ENCODE measurements around the gene RSPO4. TPM values are rescaled to one million over a fixed set of nuclear protein-coding genes. Genes with fewer than 3 reads are reported as not detected.

Gene RSPO4
- total and polyA plus RNA-seq, 2 of the 8 experiments (the other 6 are each of a cell fraction or from before 2014, with no cell fraction given) = 3.4 to 6.4 TPM

GRCh38 chr20:988272-988671, 13.8 kb downstream of the RSPO4 start:
- H2AFZ ChIP-seq (ENCODE audit: low read length) = no peak overlapping the region
- H4K5ac ChIP-seq (ENCODE audit: insufficient read length, low read depth, low read length) = no peak overlapping the region
- H3K36me3 ChIP-seq (ENCODE audit: control insufficient read depth in 2 of 4, insufficient read depth in 4 of 4, low read length in 3 of 4) = no peaks in the 10 kb centered on the region
- H4K8ac ChIP-seq (ENCODE audit: extremely low read depth, insufficient read depth, low read length) = peak overlapping the region; percentile 45; the same call in 1 of the 2 replicates
- H4K20me1 ChIP-seq (replicated peaks in 1 of 2; ENCODE audit: control insufficient read depth in 1 of 2, insufficient read depth in 2 of 2, low read length in 2 of 2) = no peaks in the 10 kb centered on the region
- no peak overlapping the region for H3K4me2 ChIP-seq (ENCODE audit: insufficient read depth in 1 of 2, low read depth in 2 of 2, low read length in 2 of 2)
- no peak overlapping the region for H3K4me3 ChIP-seq (ENCODE audit: extremely low read depth in 1 of 4, insufficient read depth in 2 of 4, low read depth in 3 of 4, low read length in 4 of 4)
- H3K23ac ChIP-seq (ENCODE audit: insufficient read length) = no peak overlapping the region
- DNase-seq (ENCODE audit: low read depth in 1 of 2, low spot score in 2 of 2) (no peak), FAIRE-seq (no peak)
- CTCF ChIA-PET (ENCODE audit: partially characterized antibody) = interaction anchor here (0.6 to 2.6 kb wide), 4 partner anchors 12 to 298 kb away, joined by 3 to 10 read pairs (median 8); no protein-coding TSS in a partner anchor
- no peak overlapping the region for H3K9ac ChIP-seq (replicated peaks in 1 of 4; ENCODE audit: extremely low read depth in 1 of 4, low read depth in 3 of 4, low read length in 3 of 4)
- H3K18ac ChIP-seq (ENCODE audit: extremely low read depth, low read length) = no peak overlapping the region
- H3K4me1 ChIP-seq (replicated peaks in 1 of 4; ENCODE audit: control insufficient read depth in 3 of 4, insufficient read depth in 4 of 4, low read length in 3 of 4) = peaks cover 0 to 3% (median 1%) of the 10 kb centered on the region in 4 experiments; a peak in 2 of 7 replicates
- H3K9me3 ChIP-seq (ENCODE audit: insufficient read depth in 2 of 2, low read depth in 1 of 2, low read length in 1 of 2) = no peaks in the 10 kb centered on the region
- POLR2A ChIA-PET (ENCODE audit: partially characterized antibody) = interaction anchor here (1.0 to 1.1 kb wide), 2 partner anchors 11 to 12 kb away, joined by 4 to 5 read pairs; no protein-coding TSS in a partner anchor
- H2BK12ac ChIP-seq (ENCODE audit: low read depth, low read length) = no peak overlapping the region
- no peak overlapping the region for H2AK5ac ChIP-seq (ENCODE audit: low read depth, low read length)
- no peak overlapping the region for H2BK120ac ChIP-seq (replicated peaks; ENCODE audit: low read depth, low read length)
- no peak overlapping the region for H2BK15ac ChIP-seq (ENCODE audit: low read length)
- no peak overlapping the region for H2BK5ac ChIP-seq (ENCODE audit: low read depth, low read length)
- no peak overlapping the region for H2BK20ac ChIP-seq (ENCODE audit: low read length)
- H3K56ac ChIP-seq (replicated peaks; ENCODE audit: insufficient read length, low read depth, low read length) = no peak overlapping the region
- no peak overlapping the region for H4K91ac ChIP-seq (replicated peaks; ENCODE audit: insufficient read length, low read length)
- no peaks in the 10 kb centered on the region for H3K79me1 ChIP-seq (ENCODE audit: low read depth, low read length)
- no peaks in the 10 kb centered on the region; a peak in 2 of 7 replicates for H3K27me3 ChIP-seq (replicated peaks in 1 of 4; ENCODE audit: control insufficient read depth in 3 of 4, extremely low read depth in 1 of 4, insufficient read depth in 3 of 4, low read length in 3 of 4)
- 86% methylated on average over 3 of the region's 3 CpGs; no CpG with 5 or more reads in 1 of the 2 experiments for WGBS, 2 experiments (ENCODE audit: extremely low coverage in 1 of 2, insufficient coverage in 1 of 2, insufficient read length in 1 of 2, insufficient replicate concordance in 2 of 2, low coverage in 1 of 2, low lambda C conversion rate in 2 of 2, missing lambda C conversion rate in 1 of 2)
- H3K4ac ChIP-seq (replicated peaks; ENCODE audit: insufficient read length, low read depth, low read length) = no peak overlapping the region
- TF ChIP-seq KDM1A (IDR thresholded peaks at IDR 0.05; ENCODE audit: borderline replicate concordance, low read length) (no peak), POU5F1 (IDR thresholded peaks at IDR 0.05; ENCODE audit: low read depth, low read length) (no peak), SP1 (IDR thresholded peaks at IDR 0.05; ENCODE audit: low read depth, low read length) (no peak), POLR2AphosphoS5 (IDR thresholded peaks at IDR 0.05; ENCODE audit: low read depth, low read length) (no peak), ASH2L (IDR thresholded peaks at IDR 0.05; ENCODE audit: low read length) (no peak)
- H3K23me2 ChIP-seq (ENCODE audit: low read depth, low read length) = peaks cover 6% of the 10 kb centered on the region; the same call in 1 of the 2 replicates
- H3K27ac ChIP-seq (ENCODE audit: low read depth, low read length) = no peak overlapping the region
- H3K14ac ChIP-seq (ENCODE audit: insufficient read length) = no peak overlapping the region
- H3K79me2 ChIP-seq (ENCODE audit: control insufficient read depth in 1 of 2, insufficient read depth in 2 of 2, low read length in 2 of 2) = no peaks in the 10 kb centered on the region

Measured in H1 (cell line).